ENCODE data around the gene OTOR. TPM values are rescaled to one million over a fixed set of nuclear protein-coding genes. Genes with fewer than 3 reads are reported as not detected.

Gene OTOR
- not detected in 2 replicates for total RNA-seq

GRCh38 chr20:16748308-16748900 is at the start of gene OTOR:
Gene OTOR, plus strand, starts transcription at chr20:16748358. Its CDS starts 44 bp downstream, at chr20:16748402.

GRCh38 chr20:16729565-16730460 is 18.3 kb upstream of the OTOR start, which contains the start of gene SNRPB2:
Gene SNRPB2, plus strand, starts transcription at chr20:16730026. Its CDS starts 1,677 bp downstream, at chr20:16731703.

Other genes with a start within 250 kb of the OTOR start
- gene KIF16B, start 174.9 kb upstream of the OTOR start, total RNA-seq = 14.8 and 15.4 TPM in 2 replicates
- gene SNRPB2, start 18.3 kb upstream of the OTOR start, total RNA-seq = 47.6 and 49.2 TPM in 2 replicates